Uterus (tissue), 2 donors: ENCODE data around the gene CAPN7.

Experiments used
- CTCF ChIP-seq, 4 experiments: fragments of 200-600 bp in 2 of 4; fragments of 450-650 bp in 2 of 4; sonication (generic) in 2 of 4; IDR thresholded peaks; one replicate each; pipeline ENCODE4 v1.5.1; 2016 to 2019; ENCODE audit warnings: antibody characterized with exemption in 4 of 4, mild to moderate bottlenecking in 2 of 4, moderate library complexity in 1 of 4
- POLR2A ChIP-seq, 2 donors: fragments of 450-650 bp; IDR thresholded peaks; one replicate each; pipeline ENCODE4 v1.6.1; 2016; ENCODE audit warnings: antibody characterized with exemption in 2 of 2, mild to moderate bottlenecking in 1 of 2, moderate library complexity in 1 of 2

- TF ChIP-seq CTCF (IDR thresholded peaks at IDR 0.05) (no peak), POLR2A (IDR thresholded peaks at IDR 0.05) (no peak)
These were observed 54.5 kb downstream of the CAPN7 start for GRCh38 chr3:15260531-15260930.
